DOHH2 (cell line): ENCODE data around the gene ASTL.

ENCODE experiments used
- H3F3A ChIP-seq: fragments of 200-600 bp; sonication (generic), shearing (Covaris generic); 2 replicates; pipeline ENCODE4 v1.6.0; 2016; ENCODE audit warnings: antibody characterized with exemption, mild to moderate bottlenecking; ENCODE audit not compliant: control insufficient read depth, insufficient read depth
- H3K27ac ChIP-seq: fragments of 200-600 bp; sonication (generic); 2 replicates; pipeline ENCODE4 v1.5.1; 2014; ENCODE audit warnings: low read depth, mild to moderate bottlenecking, low read length, moderate library complexity
- H3K27me3 ChIP-seq: fragments of 200-600 bp; sonication (generic); 2 replicates; pipeline ENCODE4 v1.6.1; 2014; ENCODE audit warnings: mild to moderate bottlenecking, low read length, mixed read lengths; ENCODE audit not compliant: control insufficient read depth
- H3K36me3 ChIP-seq: fragments of 200-600 bp; sonication (generic); 2 replicates; pipeline ENCODE4 v1.6.1; 2014; ENCODE audit warnings: mild to moderate bottlenecking, low read length, moderate library complexity, mixed read lengths; ENCODE audit not compliant: control insufficient read depth
- H3K4me1 ChIP-seq: fragments of 200-600 bp; sonication (generic); 2 replicates; pipeline ENCODE4 v1.6.1; 2014; ENCODE audit warnings: mild to moderate bottlenecking, low read length, mixed read lengths; ENCODE audit not compliant: control insufficient read depth
- H3K4me2 ChIP-seq: fragments of 200-600 bp; sonication (generic); 2 replicates; pipeline ENCODE4 v1.6.0; 2014; ENCODE audit warnings: mild to moderate bottlenecking, low read length, moderate library complexity
- H3K4me3 ChIP-seq: fragments of 200-600 bp; sonication (generic); 2 replicates; pipeline ENCODE4 v1.5.1; 2014; ENCODE audit warnings: mild to moderate bottlenecking, low read length, mixed read lengths
- H3K79me2 ChIP-seq: fragments of 200-600 bp; sonication (generic); 2 replicates; pipeline ENCODE4 v1.6.1; 2014; ENCODE audit warnings: mild to moderate bottlenecking, low read length, mixed read lengths; ENCODE audit not compliant: control insufficient read depth
- H3K9me2 ChIP-seq: fragments of 200-600 bp; sonication (generic); replicated peaks from 2 replicates; pipeline ENCODE4 v1.6.1; 2014; ENCODE audit warnings: mild to moderate bottlenecking, low read length, mixed read lengths; ENCODE audit not compliant: control insufficient read depth
- H3K9me3 ChIP-seq: fragments of 200-600 bp; sonication (generic); 2 replicates; pipeline ENCODE4 v1.6.1; 2014; ENCODE audit warnings: antibody characterized with exemption, low read length, mixed read lengths; ENCODE audit not compliant: control insufficient read depth, insufficient read depth
- H4K20me1 ChIP-seq: fragments of 200-600 bp; sonication (generic); 2 replicates; pipeline ENCODE4 v1.6.0; 2014; ENCODE audit warnings: low read depth, mild to moderate bottlenecking, antibody characterized with exemption, low read length, moderate library complexity; ENCODE audit not compliant: control insufficient read depth, insufficient read depth
- EZH2phosphoT487 ChIP-seq: fragments of 200-600 bp; sonication (generic); IDR thresholded peaks from 2 replicates; pipeline ENCODE4 v1.6.1; 2017; ENCODE audit warnings: borderline replicate concordance, mild to moderate bottlenecking, antibody characterized with exemption, low read length, moderate library complexity, mixed read lengths
- TF ChIP-seq, protein P1 (sequence below): fragments of 200-600 bp; sonication (generic); IDR thresholded peaks from one replicate; pipeline ENCODE4 v1.5.1; 2014; ENCODE audit warnings: antibody characterized with exemption, mild to moderate bottlenecking, low read depth, low read length; ENCODE audit not compliant: poor library complexity, severe bottlenecking

The ASTL gene

DNA sequence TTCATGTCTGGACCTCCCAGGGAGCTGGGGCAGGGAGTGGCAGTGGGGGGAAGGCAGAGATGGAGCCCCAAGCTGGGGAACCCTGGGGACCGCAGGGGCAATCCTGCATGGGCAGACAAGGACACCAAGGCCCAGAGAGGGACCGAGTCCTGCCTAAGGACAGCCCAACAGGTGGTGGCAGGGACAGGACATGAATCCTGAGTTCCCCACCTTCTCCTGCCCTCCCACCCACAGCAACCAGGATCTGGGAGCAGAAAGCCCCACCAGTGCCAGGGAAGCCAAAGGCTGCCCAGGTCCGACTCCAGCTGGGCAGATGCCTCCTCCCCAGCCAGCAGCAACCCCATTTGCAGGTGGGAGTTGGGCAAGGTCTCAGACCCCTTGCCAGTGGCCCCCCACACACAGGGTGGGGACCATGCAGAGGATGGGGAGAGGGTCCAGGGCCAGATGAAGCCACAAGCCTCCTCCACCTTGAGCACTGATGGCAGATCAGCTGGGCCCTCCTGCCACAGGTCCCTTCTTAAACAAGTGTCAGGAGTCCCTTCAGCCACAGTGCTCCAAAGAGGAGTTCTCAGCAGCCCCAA lies 28.3 kb downstream of the ASTL start:
- H3K9me2 ChIP-seq: no peaks in the 10 kb centered on the region
- H3K27me3 ChIP-seq: peaks cover 6% of the 10 kb centered on the region; the same call in 1 of the 2 replicates

DNA sequence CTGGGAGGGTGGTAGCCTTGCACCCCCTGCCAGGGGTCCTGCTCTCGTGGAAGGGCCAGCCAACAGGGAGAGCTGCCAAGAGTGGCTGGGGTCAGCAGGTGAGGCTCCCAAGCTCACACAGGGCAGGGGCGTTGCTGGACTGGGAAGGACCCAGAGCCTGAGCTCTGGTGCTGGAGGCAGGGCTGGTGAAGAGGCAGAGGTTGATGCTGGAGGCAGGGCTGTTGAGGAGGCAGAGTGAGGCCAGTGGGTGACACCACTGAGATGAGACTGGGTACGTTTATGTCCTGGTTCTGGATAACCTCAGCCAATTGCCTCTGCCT lies 29.0 kb downstream of the ASTL start:
- H3K9me3 ChIP-seq: peaks cover 14% of the 10 kb centered on the region
- no peaks in the 10 kb centered on the region for H3K36me3 ChIP-seq
- H3K27ac ChIP-seq: no peak overlapping the region
- H3K4me3 ChIP-seq: no peak overlapping the region
- H3F3A ChIP-seq: no peaks in the 10 kb centered on the region
- H3K27me3 ChIP-seq: peaks cover 6% of the 10 kb centered on the region; the same call in 1 of the 2 replicates
- no peak overlapping the region for H3K4me2 ChIP-seq
- H3K79me2 ChIP-seq: no peaks in the 10 kb centered on the region
- TF ChIP-seq, protein P1, sequence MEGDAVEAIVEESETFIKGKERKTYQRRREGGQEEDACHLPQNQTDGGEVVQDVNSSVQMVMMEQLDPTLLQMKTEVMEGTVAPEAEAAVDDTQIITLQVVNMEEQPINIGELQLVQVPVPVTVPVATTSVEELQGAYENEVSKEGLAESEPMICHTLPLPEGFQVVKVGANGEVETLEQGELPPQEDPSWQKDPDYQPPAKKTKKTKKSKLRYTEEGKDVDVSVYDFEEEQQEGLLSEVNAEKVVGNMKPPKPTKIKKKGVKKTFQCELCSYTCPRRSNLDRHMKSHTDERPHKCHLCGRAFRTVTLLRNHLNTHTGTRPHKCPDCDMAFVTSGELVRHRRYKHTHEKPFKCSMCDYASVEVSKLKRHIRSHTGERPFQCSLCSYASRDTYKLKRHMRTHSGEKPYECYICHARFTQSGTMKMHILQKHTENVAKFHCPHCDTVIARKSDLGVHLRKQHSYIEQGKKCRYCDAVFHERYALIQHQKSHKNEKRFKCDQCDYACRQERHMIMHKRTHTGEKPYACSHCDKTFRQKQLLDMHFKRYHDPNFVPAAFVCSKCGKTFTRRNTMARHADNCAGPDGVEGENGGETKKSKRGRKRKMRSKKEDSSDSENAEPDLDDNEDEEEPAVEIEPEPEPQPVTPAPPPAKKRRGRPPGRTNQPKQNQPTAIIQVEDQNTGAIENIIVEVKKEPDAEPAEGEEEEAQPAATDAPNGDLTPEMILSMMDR: no peak
- TF ChIP-seq EZH2phosphoT487: no peak
- H3K9me2 ChIP-seq: no peaks in the 10 kb centered on the region
- H4K20me1 ChIP-seq: no peaks in the 10 kb centered on the region
- peaks cover 3% of the 10 kb centered on the region for H3K4me1 ChIP-seq

More for the DNA sequence above, 28.3 kb downstream of the ASTL start:
- Histone ChIP-seq H3K4me1 (no peaks in the 10 kb centered on the region), H3K79me2 (no peaks in the 10 kb centered on the region), H4K20me1 (no peaks in the 10 kb centered on the region), H3K4me2 (no peak overlapping the region), H3K36me3 (no peaks in the 10 kb centered on the region), H3K4me3 (no peak overlapping the region), H3K9me3 (peaks cover 7% of the 10 kb centered on the region), H3F3A (no peaks in the 10 kb centered on the region), H3K27ac (no peak overlapping the region)
- no peak for TF ChIP-seq EZH2phosphoT487
- TF ChIP-seq, protein P1: no peak

DNA sequence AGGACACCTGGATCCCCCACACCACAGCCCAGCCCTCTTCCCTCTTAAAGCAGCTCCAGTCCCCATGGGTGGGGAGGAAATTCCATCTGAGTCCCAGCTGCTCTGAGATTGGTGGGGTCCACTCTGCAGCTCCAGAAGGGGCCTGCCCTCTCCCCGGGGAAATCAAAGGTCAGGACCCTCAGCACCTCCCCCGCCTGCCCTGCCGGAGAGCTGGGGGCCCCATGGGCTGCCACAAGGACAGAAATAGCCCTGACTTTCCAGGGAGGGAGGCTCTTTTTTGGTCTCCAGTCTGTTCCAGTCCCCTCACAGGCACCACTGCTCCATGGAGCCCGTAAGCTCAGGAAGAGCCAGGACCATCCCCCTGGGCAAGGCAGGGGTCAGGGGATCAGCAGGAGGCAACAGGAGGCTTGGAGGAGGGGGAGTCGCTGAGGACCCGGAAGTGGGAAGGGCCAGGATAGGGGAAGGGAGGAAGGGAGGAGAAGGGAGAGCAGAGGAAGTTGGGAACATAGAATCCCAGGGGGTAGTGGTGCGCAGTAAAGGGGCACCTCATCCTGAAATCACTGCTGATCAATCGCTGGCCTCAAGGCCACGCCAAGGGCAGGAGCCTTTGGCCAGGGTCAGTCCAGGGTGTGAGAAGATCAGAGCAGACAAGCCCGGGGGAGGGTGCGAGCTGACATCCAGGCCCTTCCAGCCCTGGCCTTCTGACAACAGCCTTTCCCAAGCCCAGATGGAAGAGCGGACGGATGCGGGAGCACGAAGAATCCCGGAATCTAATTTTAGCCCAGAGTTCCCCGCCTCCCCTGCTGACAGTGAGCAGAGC lies 29.6 kb downstream of the ASTL start:
- Histone ChIP-seq H3K4me2 (no peak overlapping the region), H3K27ac (no peak overlapping the region), H3K4me1 (peaks cover 7% of the 10 kb centered on the region)

More for the DNA sequence above, 29.6 kb downstream of the ASTL start:
- Histone ChIP-seq H3K4me3 (no peak overlapping the region), H3K79me2 (no peaks in the 10 kb centered on the region), H3F3A (no peaks in the 10 kb centered on the region), H3K27me3 (peaks cover 3% of the 10 kb centered on the region; the same call in 1 of the 2 replicates), H4K20me1 (no peaks in the 10 kb centered on the region), H3K36me3 (no peaks in the 10 kb centered on the region), H3K9me3 (peaks cover 15% of the 10 kb centered on the region), H3K9me2 (no peaks in the 10 kb centered on the region)
- TF ChIP-seq, protein P1: no peak
- TF ChIP-seq EZH2phosphoT487: no peak
